Measurements from ENCODE around the gene MMP19. TPM values are rescaled to one million over a fixed set of nuclear protein-coding genes. Genes with fewer than 3 reads are reported as not detected.
"Not testable (repeated sequence)": the region's sequence is repeated elsewhere in the genome, so short reads cannot be mapped to it uniquely, and the experiment has no call there.

Gene MMP19
- total and polyA plus RNA-seq, 9 donors = 3.6 to 42.7 (median 23.3) TPM

DNA sequence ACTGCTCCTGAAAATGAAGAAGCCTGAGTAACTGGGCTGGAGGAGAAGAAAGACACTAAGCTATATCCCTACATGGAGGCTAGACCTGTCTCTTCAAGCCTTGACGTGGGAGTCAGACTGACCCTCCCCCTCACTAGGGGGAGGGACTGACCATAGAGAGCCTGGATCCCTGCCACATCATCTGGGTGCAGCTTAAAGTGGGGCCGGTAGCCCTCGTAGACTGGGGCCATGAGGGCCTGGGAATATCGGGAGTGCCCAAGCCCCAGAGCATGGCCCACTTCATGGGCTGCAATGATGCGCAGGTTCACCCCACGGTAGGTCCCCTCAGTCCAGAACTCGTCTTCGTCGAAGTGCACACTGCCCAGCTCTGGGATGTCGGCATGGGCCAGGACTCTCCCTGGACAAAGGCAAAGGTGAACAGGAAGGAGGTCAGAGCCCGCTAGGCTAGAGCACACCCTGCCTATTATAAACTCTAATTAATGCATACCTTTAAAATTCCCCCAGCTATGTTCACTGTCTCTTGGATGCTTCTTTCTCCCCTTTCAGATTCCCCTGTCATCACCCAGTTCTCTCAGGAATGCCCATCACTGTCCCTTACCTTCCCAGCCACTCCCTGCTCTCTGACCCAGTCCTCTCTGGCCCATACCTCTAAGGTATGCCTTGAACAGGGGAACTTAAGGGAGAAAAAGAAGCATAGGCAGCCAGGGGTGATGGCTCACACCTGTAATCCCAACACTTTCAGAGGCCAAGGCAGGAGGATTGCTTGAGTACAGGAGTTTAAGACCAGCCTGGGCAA, 3.2 kb downstream of the MMP19 start:
- Histone ChIP-seq H3K9me3 (no peaks in the 10 kb centered on the region), H3K36me3 (no peaks in the 10 kb centered on the region), H3K4me1 (ENCODE audit: insufficient read depth) (peaks cover 3% of the 10 kb centered on the region), H3K27ac (no peak overlapping the region), H3K4me3 (no peak overlapping the region), H3K27me3 (no peaks in the 10 kb centered on the region)
- 67 to 69% (median 69%) methylated on average over 11 of the region's 11 CpGs for whole genome bisulfite sequencing, 3 donors
- peak in 1 of 5 donors; percentile 36 for DNase-seq
- TF ChIP-seq POLR2A (IDR thresholded peaks at IDR 0.05) (no peak), EP300 (IDR thresholded peaks at IDR 0.05) (no peak), CTCF (IDR thresholded peaks at IDR 0.05) (no peak)
- intact Hi-C loops (cut with DNase I) = no loop called here

DNA sequence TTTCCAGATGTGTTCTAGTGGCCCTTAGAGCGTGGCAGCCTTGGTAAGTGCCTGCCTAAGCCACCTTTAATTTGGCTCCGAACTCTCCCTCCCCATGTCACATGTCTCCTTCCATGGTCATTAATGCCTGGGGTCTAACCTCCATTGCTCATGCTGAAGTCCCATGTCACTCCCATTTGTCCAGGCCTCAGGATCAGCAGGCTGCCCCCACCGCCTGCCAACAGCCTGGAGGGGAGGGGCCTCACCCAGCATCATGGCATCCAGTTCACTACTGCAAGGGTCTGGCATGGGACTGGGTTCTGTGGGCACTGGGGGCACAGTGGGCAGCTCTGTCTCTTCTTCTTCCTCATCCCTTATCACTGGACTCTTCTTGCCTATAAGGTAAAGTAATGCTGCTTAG, 4.4 kb downstream of the MMP19 start:
- DNase-seq = peak in 1 of 5 donors; percentile 16
- TF ChIP-seq EP300 (IDR thresholded peaks at IDR 0.05) = no peak
- no peak for TF ChIP-seq POLR2A (IDR thresholded peaks at IDR 0.05)
- no peak for TF ChIP-seq CTCF (IDR thresholded peaks at IDR 0.05)
- H3K9me3 ChIP-seq = no peaks in the 10 kb centered on the region
- WGBS, 3 donors = 90 to 93% (median 93%) methylated on average over 3 of the region's 3 CpGs
- no peaks in the 10 kb centered on the region for H3K27me3 ChIP-seq
- no peak overlapping the region for H3K4me3 ChIP-seq
- H3K27ac ChIP-seq = no peak overlapping the region
- intact Hi-C loops (cut with DNase I) = no loop called here
- H3K4me1 ChIP-seq (ENCODE audit: insufficient read depth) = peaks cover 3% of the 10 kb centered on the region
- no peaks in the 10 kb centered on the region for H3K36me3 ChIP-seq

DNA sequence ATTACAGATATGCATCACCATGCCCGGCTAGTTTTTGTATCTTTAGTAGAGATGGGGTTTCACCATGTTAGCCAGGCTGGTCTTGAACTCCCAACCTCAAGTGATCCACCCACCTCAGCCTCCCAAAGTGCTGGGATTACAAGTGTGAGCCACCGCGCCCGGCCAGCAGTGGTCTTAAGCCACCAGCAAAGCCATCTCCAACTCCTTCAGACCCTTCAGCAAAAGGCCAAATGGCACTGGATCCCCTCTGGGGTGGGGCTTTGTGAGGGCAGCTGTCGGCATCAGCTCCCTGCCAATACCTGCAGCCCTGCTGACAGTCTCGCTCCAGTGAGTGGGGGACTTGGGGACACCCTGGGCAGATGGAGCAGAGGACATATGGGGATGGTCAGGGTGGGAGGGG, 8.3 kb downstream of the MMP19 start:
- H3K36me3 ChIP-seq; H3K4me3 ChIP-seq; H3K27ac ChIP-seq; DNase-seq; H3K4me1 ChIP-seq (ENCODE audit: insufficient read depth); H3K9me3 ChIP-seq; H3K27me3 ChIP-seq: not testable (repeated sequence)
- intact Hi-C loops (cut with DNase I) = loop anchor here in 1 of 4 donors (5.0 kb wide), 1 partner anchor 93 kb away; the partner anchor contains the start of gene PYM1
- 78 to 91% (median 88%) methylated on average over 6 of the region's 6 CpGs for WGBS, 3 donors

DNA sequence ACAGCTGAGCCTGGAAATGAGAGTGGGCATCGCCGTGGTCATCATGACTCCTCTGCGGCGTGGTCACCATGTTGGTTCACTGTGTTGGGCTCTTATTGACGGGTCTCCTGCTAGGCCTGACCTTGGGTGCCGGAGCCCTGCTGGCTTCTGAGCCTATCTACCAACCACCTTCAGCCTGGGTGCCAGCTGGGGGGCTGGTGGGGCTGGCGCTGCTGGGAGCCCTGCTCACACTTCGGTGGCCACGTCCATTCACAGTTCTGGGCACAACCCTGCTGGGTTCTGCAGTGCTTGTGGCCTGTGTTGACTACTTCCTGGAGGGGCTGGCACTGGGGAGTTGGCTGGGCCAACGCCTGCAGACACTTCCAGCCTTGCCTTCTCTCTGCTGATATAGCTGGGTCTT, 9.7 kb downstream of the MMP19 start:
- Histone ChIP-seq H3K27ac (no peak overlapping the region), H3K36me3 (no peaks in the 10 kb centered on the region), H3K4me1 (ENCODE audit: insufficient read depth) (peaks cover 6% of the 10 kb centered on the region), H3K4me3 (no peak overlapping the region), H3K27me3 (no peaks in the 10 kb centered on the region), H3K9me3 (no peaks in the 10 kb centered on the region)
- no peak for DNase-seq
- TF ChIP-seq EP300 (IDR thresholded peaks at IDR 0.05) (no peak), POLR2A (IDR thresholded peaks at IDR 0.05) (no peak), CTCF (IDR thresholded peaks at IDR 0.05) (no peak)
- 90 to 94% (median 94%) methylated on average over 10 of the region's 10 CpGs for WGBS, 3 donors
- intact Hi-C loops (cut with DNase I) = loop anchor here in 1 of 4 donors (5.0 kb wide), 1 partner anchor 94 kb away; the partner anchor contains the start of gene PYM1

DNA sequence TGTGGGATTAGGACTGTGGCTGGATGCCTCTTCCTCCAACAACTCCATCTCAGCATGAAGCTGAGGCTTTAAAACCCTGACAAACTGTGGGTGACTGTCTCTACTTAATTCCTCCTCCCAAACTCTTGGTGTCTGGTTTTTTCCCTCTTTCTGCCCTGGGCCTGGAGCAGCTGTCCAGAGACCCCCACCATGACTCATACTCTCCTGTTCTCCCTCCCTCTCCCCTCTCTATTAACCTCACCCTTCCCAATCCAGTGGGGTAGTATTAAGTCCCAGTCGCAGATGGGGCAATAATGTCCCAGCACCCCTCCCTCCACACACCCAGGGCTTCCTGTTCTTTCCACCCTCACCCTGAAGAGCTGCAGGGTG, 11.3 kb downstream of the MMP19 start:
- peak in 1 of 5 donors; percentile 57 for DNase-seq
- WGBS, 3 donors = 7 to 13% (median 13%) methylated on average over 1 of the region's 1 CpG
- intact Hi-C loops (cut with DNase I) = loop anchor here in 1 of 4 donors (5.0 kb wide), 1 partner anchor 96 kb away; the partner anchor contains the start of gene PYM1
- Histone ChIP-seq H3K4me3 (peak overlapping the region; percentile 72), H3K9me3 (no peaks in the 10 kb centered on the region), H3K36me3 (no peaks in the 10 kb centered on the region), H3K4me1 (ENCODE audit: insufficient read depth) (peaks cover 13% of the 10 kb centered on the region), H3K27ac (peak overlapping the region; percentile 86 to 89), H3K27me3 (no peaks in the 10 kb centered on the region)
- TF ChIP-seq POLR2A (IDR thresholded peaks at IDR 0.05) (peak; percentile 32), CTCF (IDR thresholded peaks at IDR 0.05) (no peak), EP300 (IDR thresholded peaks at IDR 0.05) (no peak)
